Smooth muscle cell (in vitro differentiated cells): ENCODE data around the gene RAB27B. TPM values are rescaled to one million over a fixed set of nuclear protein-coding genes. Genes with fewer than 3 reads are reported as not detected.

Experiments used
- DNase-seq: peaks from one replicate; lab custom pipeline; 2025; ENCODE audit not compliant: unreplicated experiment; lab: John Stamatoyannopoulos, UW
- H2AFZ ChIP-seq: fragments of 200-600 bp; sonication (generic); 2 replicates; pipeline ENCODE4 v1.6.0; 2016; ENCODE audit warnings: antibody characterized with exemption, low read depth, mild to moderate bottlenecking
- H3F3A ChIP-seq: fragments of 200-600 bp; sonication (generic); 2 replicates; pipeline ENCODE4 v1.6.0; 2017; ENCODE audit warnings: antibody characterized with exemption, low read depth
- H3K27ac ChIP-seq: fragments of 200-600 bp; sonication (generic); 2 replicates; pipeline ENCODE4 v1.5.1; 2016; ENCODE audit warnings: low read depth, mild to moderate bottlenecking
- H3K27me3 ChIP-seq: fragments of 200-600 bp; sonication (generic); 2 replicates; pipeline ENCODE4 v1.6.1; 2016; ENCODE audit warnings: low read depth, mild to moderate bottlenecking
- H3K36me3 ChIP-seq: fragments of 200-600 bp; sonication (generic); 2 replicates; pipeline ENCODE4 v1.5.1; 2016; ENCODE audit warnings: low read depth
- H3K4me1 ChIP-seq: fragments of 200-600 bp; sonication (generic); 2 replicates; pipeline ENCODE4 v1.5.1; 2016; ENCODE audit warnings: low read depth
- H3K4me2 ChIP-seq: fragments of 200-600 bp; sonication (generic); 2 replicates; pipeline ENCODE4 v1.6.0; 2016; ENCODE audit warnings: mild to moderate bottlenecking
- H3K4me3 ChIP-seq: fragments of 200-600 bp; sonication (generic); 2 replicates; pipeline ENCODE4 v1.5.1; 2016; ENCODE audit warnings: mild to moderate bottlenecking
- H3K79me2 ChIP-seq: fragments of 200-600 bp; sonication (generic); 2 replicates; pipeline ENCODE4 v1.6.0; 2016; ENCODE audit warnings: low read depth, mild to moderate bottlenecking
- H3K9ac ChIP-seq: fragments of 200-600 bp; sonication (generic); 2 replicates; pipeline ENCODE4 v1.6.0; 2016; ENCODE audit warnings: low read depth
- H3K9me3 ChIP-seq: fragments of 200-600 bp; sonication (generic); replicated peaks from 2 replicates; pipeline ENCODE4 v1.5.1; 2016; ENCODE audit warnings: low read depth
- H4K20me1 ChIP-seq: fragments of 200-600 bp; sonication (generic); 2 replicates; pipeline ENCODE4 v1.6.0; 2016; ENCODE audit warnings: low read depth
- CTCF ChIP-seq: fragments of 200-600 bp; sonication (generic); IDR thresholded peaks from 2 replicates; pipeline ENCODE4 v1.5.1; 2017; ENCODE audit warnings: borderline replicate concordance, mild to moderate bottlenecking, antibody characterized with exemption; ENCODE audit not compliant: insufficient read depth, poor library complexity, severe bottlenecking
- WGBS: methylation state at CpG from one replicate; pipeline ENCODE4 v1.1.7; 2016; ENCODE audit warnings: low lambda C conversion rate; 5-methylcytosine and 5-hydroxymethylcytosine counted together
- polyA plus RNA-seq: library from polyadenylated mRNA; unstranded; fragments of >200 nt; fragmentation: Nextera tagmentation; extraction: Ambion mirVana; gene quantifications from 2 replicates; pipeline ENCODE4 v1.2.1, GENCODE V29; 2016
- total RNA-seq: library from RNA; depleted of rRNA; stranded (reverse); fragments of >200 nt; gene quantifications from 2 replicates; pipeline ENCODE4 v1.2.3, GENCODE V29; 2014

Gene RAB27B
- total and polyA plus RNA-seq, 2 experiments from 2014 or later: 0.98 to 9.5 TPM

GRCh38 chr18:54939361-54939917 lies 111.2 kb downstream of the RAB27B start:
- Histone ChIP-seq H3K27ac (no peak overlapping the region), H3K4me1 (no peaks in the 10 kb centered on the region), H3K9ac (no peak overlapping the region), H3K27me3 (no peaks in the 10 kb centered on the region), H4K20me1 (no peaks in the 10 kb centered on the region), H3K9me3 (no peaks in the 10 kb centered on the region), H3F3A (no peaks in the 10 kb centered on the region), H3K4me3 (no peak overlapping the region), H3K79me2 (no peaks in the 10 kb centered on the region), H2AFZ (no peak overlapping the region), H3K4me2 (no peak overlapping the region), H3K36me3 (no peaks in the 10 kb centered on the region)
- no peak for DNase-seq
- no peak for TF ChIP-seq CTCF
- 84% methylated on average over 7 of the region's 7 CpGs for WGBS

- Histone ChIP-seq H3K27ac (no peak overlapping the region), H3K4me1 (no peaks in the 10 kb centered on the region), H3K79me2 (no peaks in the 10 kb centered on the region), H3K4me2 (no peak overlapping the region), H3F3A (no peaks in the 10 kb centered on the region), H2AFZ (no peak overlapping the region), H3K36me3 (no peaks in the 10 kb centered on the region), H3K4me3 (no peak overlapping the region), H3K9me3 (no peaks in the 10 kb centered on the region), H3K27me3 (no peaks in the 10 kb centered on the region), H3K9ac (no peak overlapping the region), H4K20me1 (no peaks in the 10 kb centered on the region)
- DNase-seq: no peak
- 79% methylated on average over 4 of the region's 4 CpGs for WGBS
- TF ChIP-seq CTCF: no peak
Measured at GRCh38 chr18:54942144-54942543, 113.9 kb downstream of the RAB27B start.

- Histone ChIP-seq H2AFZ (no peak overlapping the region), H3K79me2 (no peaks in the 10 kb centered on the region), H3K9me3 (no peaks in the 10 kb centered on the region), H3K4me2 (no peak overlapping the region), H3F3A (no peaks in the 10 kb centered on the region), H3K4me1 (no peaks in the 10 kb centered on the region), H3K36me3 (no peaks in the 10 kb centered on the region), H3K27ac (no peak overlapping the region), H3K27me3 (no peaks in the 10 kb centered on the region), H3K4me3 (no peak overlapping the region), H3K9ac (no peak overlapping the region), H4K20me1 (no peaks in the 10 kb centered on the region)
- TF ChIP-seq CTCF: no peak
- no peak for DNase-seq
- 70% methylated on average over 3 of the region's 3 CpGs for WGBS
Measured at GRCh38 chr18:54942569-54942968, 114.3 kb downstream of the RAB27B start.

Other genes with a start within 250 kb of the RAB27B start
- gene DYNAP, start 237.2 kb upstream of the RAB27B start, total RNA-seq: not detected in 2 replicates
- gene DYNAP, start 237.2 kb upstream of the RAB27B start, polyA plus RNA-seq: not detected in 2 replicates
- 6.2 and 11.3 TPM in 2 replicates for gene CCDC68, start 131.0 kb downstream of the RAB27B start, total RNA-seq
- 4.6 and 4.8 TPM in 2 replicates for gene CCDC68, start 131.0 kb downstream of the RAB27B start, polyA plus RNA-seq